ENCODE data around the gene ASF1A.

DNA sequence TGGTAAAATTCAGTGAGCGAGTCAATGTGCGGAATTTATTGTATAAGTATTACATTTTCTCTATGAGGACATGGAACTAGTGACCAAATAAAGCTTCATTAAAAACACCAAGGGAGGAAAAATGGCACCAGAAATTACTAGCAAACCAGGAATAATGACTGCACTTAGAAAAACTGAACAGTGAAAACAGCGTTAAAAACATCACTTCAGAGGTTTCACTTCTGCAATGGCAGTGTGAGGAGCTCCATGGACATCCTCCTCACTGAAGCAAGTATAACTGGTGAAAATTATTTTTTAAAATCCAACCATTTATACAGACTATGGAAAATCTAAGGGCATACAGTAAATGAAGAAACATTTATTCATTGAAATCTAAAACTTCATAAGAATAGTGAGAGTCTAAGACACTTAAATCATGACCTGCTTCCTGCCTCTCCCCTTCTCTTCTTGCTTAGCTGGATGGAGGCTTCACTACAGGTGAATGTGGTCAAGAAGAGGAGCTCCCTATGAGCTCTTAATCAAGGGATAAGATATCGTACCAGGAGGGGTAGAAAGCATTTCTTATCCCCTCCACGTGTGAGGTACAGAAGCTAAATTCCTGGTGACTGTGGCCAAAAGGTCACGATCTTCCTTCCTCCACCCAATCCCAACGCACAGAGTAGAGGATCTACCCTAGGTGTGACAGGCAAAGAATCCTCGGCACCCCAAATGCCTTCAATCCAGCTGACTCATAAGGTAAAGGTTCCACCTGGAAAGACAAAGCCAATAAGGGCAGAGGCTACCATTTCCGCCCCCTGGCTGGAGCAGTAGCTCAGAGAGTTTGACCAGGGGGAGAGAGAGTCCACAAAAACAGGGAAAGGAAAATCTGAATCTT is 12.3 kb upstream of the ASF1A start:
- no peak for TF ChIP-seq POLR2A (IDR thresholded peaks at IDR 0.05; ENCODE audit: extremely low read depth, insufficient read length)
- TF ChIP-seq, protein P1, sequence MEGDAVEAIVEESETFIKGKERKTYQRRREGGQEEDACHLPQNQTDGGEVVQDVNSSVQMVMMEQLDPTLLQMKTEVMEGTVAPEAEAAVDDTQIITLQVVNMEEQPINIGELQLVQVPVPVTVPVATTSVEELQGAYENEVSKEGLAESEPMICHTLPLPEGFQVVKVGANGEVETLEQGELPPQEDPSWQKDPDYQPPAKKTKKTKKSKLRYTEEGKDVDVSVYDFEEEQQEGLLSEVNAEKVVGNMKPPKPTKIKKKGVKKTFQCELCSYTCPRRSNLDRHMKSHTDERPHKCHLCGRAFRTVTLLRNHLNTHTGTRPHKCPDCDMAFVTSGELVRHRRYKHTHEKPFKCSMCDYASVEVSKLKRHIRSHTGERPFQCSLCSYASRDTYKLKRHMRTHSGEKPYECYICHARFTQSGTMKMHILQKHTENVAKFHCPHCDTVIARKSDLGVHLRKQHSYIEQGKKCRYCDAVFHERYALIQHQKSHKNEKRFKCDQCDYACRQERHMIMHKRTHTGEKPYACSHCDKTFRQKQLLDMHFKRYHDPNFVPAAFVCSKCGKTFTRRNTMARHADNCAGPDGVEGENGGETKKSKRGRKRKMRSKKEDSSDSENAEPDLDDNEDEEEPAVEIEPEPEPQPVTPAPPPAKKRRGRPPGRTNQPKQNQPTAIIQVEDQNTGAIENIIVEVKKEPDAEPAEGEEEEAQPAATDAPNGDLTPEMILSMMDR (IDR thresholded peaks at IDR 0.05; ENCODE audit: low read depth, low read length): no peak

Measured in NB4 (cell line).